ENCODE results near the gene MUS81.

GRCh38 chr11:65821107-65821506 lies 39.1 kb upstream of the MUS81 start:
- TF ChIP-seq, protein P1, sequence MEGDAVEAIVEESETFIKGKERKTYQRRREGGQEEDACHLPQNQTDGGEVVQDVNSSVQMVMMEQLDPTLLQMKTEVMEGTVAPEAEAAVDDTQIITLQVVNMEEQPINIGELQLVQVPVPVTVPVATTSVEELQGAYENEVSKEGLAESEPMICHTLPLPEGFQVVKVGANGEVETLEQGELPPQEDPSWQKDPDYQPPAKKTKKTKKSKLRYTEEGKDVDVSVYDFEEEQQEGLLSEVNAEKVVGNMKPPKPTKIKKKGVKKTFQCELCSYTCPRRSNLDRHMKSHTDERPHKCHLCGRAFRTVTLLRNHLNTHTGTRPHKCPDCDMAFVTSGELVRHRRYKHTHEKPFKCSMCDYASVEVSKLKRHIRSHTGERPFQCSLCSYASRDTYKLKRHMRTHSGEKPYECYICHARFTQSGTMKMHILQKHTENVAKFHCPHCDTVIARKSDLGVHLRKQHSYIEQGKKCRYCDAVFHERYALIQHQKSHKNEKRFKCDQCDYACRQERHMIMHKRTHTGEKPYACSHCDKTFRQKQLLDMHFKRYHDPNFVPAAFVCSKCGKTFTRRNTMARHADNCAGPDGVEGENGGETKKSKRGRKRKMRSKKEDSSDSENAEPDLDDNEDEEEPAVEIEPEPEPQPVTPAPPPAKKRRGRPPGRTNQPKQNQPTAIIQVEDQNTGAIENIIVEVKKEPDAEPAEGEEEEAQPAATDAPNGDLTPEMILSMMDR (conservative IDR thresholded peaks at IDR 0.05; ENCODE audit: low read length), result no peak
- TF ChIP-seq EZH2phosphoT487 (IDR thresholded peaks at IDR 0.05; ENCODE audit: borderline replicate concordance, low read depth, low read length), result no peak
